Endodermal cell (in vitro differentiated cells): ENCODE data around the gene GPR39. TPM values are rescaled to one million over a fixed set of nuclear protein-coding genes. Genes with fewer than 3 reads are reported as not detected.
A peak's percentile ranks its signal among the peaks of the same experiment; 100 is the strongest.

Source experiments
- DNase-seq: peaks from one replicate; pipeline ENCODE4 v3.0.0-alpha.2; 2017
- H3K27ac ChIP-seq: 2 replicates; pipeline ENCODE4 v1.5.1; 2013; ENCODE audit warnings: mild to moderate bottlenecking, low read depth, low read length, moderate library complexity
- H3K27me3 ChIP-seq: 2 replicates; pipeline ENCODE4 v1.6.1; 2013; ENCODE audit warnings: mild to moderate bottlenecking, low read length, moderate library complexity; ENCODE audit not compliant: insufficient read depth, control insufficient read depth, poor library complexity, severe bottlenecking
- H3K36me3 ChIP-seq: 2 replicates; pipeline ENCODE4 v1.7.0; 2013; ENCODE audit warnings: mild to moderate bottlenecking, low read length, moderate library complexity; ENCODE audit not compliant: control insufficient read depth, insufficient read depth
- H3K4me1 ChIP-seq: one replicate; pipeline ENCODE4 v1.7.0; 2013; ENCODE audit warnings: low read length; ENCODE audit not compliant: control insufficient read depth, insufficient read depth
- H3K4me3 ChIP-seq: 2 replicates; pipeline ENCODE4 v1.5.1; 2013; ENCODE audit warnings: mild to moderate bottlenecking, low read length, moderate library complexity
- H3K9ac ChIP-seq: 2 replicates; pipeline ENCODE4 v1.6.1; 2013; ENCODE audit warnings: mild to moderate bottlenecking, low read length, moderate library complexity; ENCODE audit not compliant: poor library complexity, severe bottlenecking; ENCODE audit errors: extremely low read depth
- H3K9me3 ChIP-seq: 2 replicates; pipeline ENCODE4 v1.6.1; 2013; ENCODE audit warnings: mild to moderate bottlenecking, low read length, moderate library complexity; ENCODE audit not compliant: control insufficient read depth
- H3K27ac Mint-ChIP-seq: 2 replicates; pipeline ENCODE4 v1.8.0; 2020; ENCODE audit warnings: mixed read lengths
- H3K27me3 Mint-ChIP-seq: 2 replicates; pipeline ENCODE4 v1.8.0; 2021; ENCODE audit warnings: mild to moderate bottlenecking, mixed read lengths; ENCODE audit not compliant: insufficient read depth
- H3K36me3 Mint-ChIP-seq: 2 replicates; pipeline ENCODE4 v1.8.0; 2020; ENCODE audit warnings: low read depth, mixed read lengths
- H3K4me1 Mint-ChIP-seq: 2 replicates; pipeline ENCODE4 v1.8.0; 2020; ENCODE audit warnings: mixed read lengths
- H3K4me3 Mint-ChIP-seq: 2 replicates; pipeline ENCODE4 v1.8.0; 2020; ENCODE audit warnings: mild to moderate bottlenecking, moderate library complexity, mixed read lengths
- H3K9me3 Mint-ChIP-seq: 2 replicates; pipeline ENCODE4 v1.8.0; 2020; ENCODE audit warnings: mild to moderate bottlenecking, mixed read lengths
- CTCF ChIP-seq: fragments of 200-600 bp; sonication (generic); conservative IDR thresholded peaks from 2 replicates; pipeline ENCODE4 v1.5.0; 2021; ENCODE audit warnings: antibody characterized with exemption, mild to moderate bottlenecking
- WGBS, 2 experiments: methylation state at CpG; one replicate each; pipeline versions ENCODE4 v1.1.5 to v1.1.7; 2013; ENCODE audit warnings: missing lambda C conversion rate in 2 of 2, mixed read lengths in 1 of 2; ENCODE audit not compliant: insufficient coverage in 1 of 2, insufficient read length in 1 of 2; 5-methylcytosine and 5-hydroxymethylcytosine counted together
- total RNA-seq, 2 donors: library from RNA; stranded (reverse); fragmentation: NEBNext Ultra II Directional in 1 of 2; extraction: Animal tissue kit (Norgen Biotek cat#: 25700) in 1 of 2; gene quantifications; 2 replicates in 1 of 2; 3 replicates in 1 of 2; pipeline ENCODE4 v1.2.1, GENCODE V29; 2021

The GPR39 gene
- total RNA-seq, 2 donors from 2014 or later, result 9.4 to 14.6 TPM

GRCh38 chr2:132540166-132540565 is 123.6 kb downstream of the GPR39 start:
- Mint-ChIP-seq H3K4me1 (peaks cover 25% of the 10 kb centered on the region), H3K27ac (no peak overlapping the region), H3K4me3 (no peak overlapping the region), H3K36me3 (peaks cover 11% of the 10 kb centered on the region), H3K9me3 (peaks cover 37% of the 10 kb centered on the region), H3K27me3 (peaks cover 3% of the 10 kb centered on the region)
- TF ChIP-seq CTCF, result no peak
- Histone ChIP-seq H3K4me3 (no peak overlapping the region), H3K27me3 (no peaks in the 10 kb centered on the region), H3K36me3 (peaks cover 6% of the 10 kb centered on the region), H3K27ac (no peak overlapping the region), H3K9ac (no peak overlapping the region), H3K9me3 (peaks cover 37% of the 10 kb centered on the region), H3K4me1 (peaks cover 6% of the 10 kb centered on the region)
- 84 to 90% methylated on average over 4 of the region's 4 CpGs for WGBS, 2 experiments
- peak; percentile 58 for DNase-seq

- Histone ChIP-seq H3K27ac (no peak overlapping the region), H3K9ac (no peak overlapping the region), H3K4me3 (peak overlapping the region; percentile 64), H3K36me3 (peaks cover 6% of the 10 kb centered on the region), H3K27me3 (no peaks in the 10 kb centered on the region), H3K4me1 (peaks cover 6% of the 10 kb centered on the region), H3K9me3 (peaks cover 49% of the 10 kb centered on the region)
- Mint-ChIP-seq H3K9me3 (peaks cover 29% of the 10 kb centered on the region), H3K4me1 (peaks cover 22% of the 10 kb centered on the region), H3K27ac (peak overlapping the region; percentile 53), H3K36me3 (peaks cover 6% of the 10 kb centered on the region), H3K4me3 (no peak overlapping the region), H3K27me3 (peaks cover 3% of the 10 kb centered on the region)
- TF ChIP-seq CTCF, result no peak
- WGBS, 2 experiments, result 94 to 100% methylated on average over 3 to 4 of the region's 4 CpGs
- DNase-seq, result peak; percentile 55
Measured at GRCh38 chr2:132542953-132543569, 126.5 kb downstream of the GPR39 start.

- 48 to 83% methylated on average over 1 of the region's 1 CpG for WGBS, 2 experiments
- H3K36me3 Mint-ChIP-seq, result peaks cover 6% of the 10 kb centered on the region
- Histone ChIP-seq H3K27ac (no peak overlapping the region), H3K4me3 (peak overlapping the region; percentile 68), H3K27me3 (no peaks in the 10 kb centered on the region), H3K4me1 (peaks cover 6% of the 10 kb centered on the region), H3K9ac (no peak overlapping the region), H3K9me3 (peaks cover 49% of the 10 kb centered on the region), H3K36me3 (peaks cover 6% of the 10 kb centered on the region)
- H3K4me3 Mint-ChIP-seq, result no peak overlapping the region
- TF ChIP-seq CTCF, result no peak
- H3K27ac Mint-ChIP-seq, result peak overlapping the region; percentile 53
- peak; percentile 55 for DNase-seq
- H3K4me1 Mint-ChIP-seq, result peaks cover 15% of the 10 kb centered on the region
- H3K9me3 Mint-ChIP-seq, result peaks cover 29% of the 10 kb centered on the region
- peaks cover 3% of the 10 kb centered on the region for H3K27me3 Mint-ChIP-seq
Measured at GRCh38 chr2:132544006-132544630, 127.5 kb downstream of the GPR39 start.
